ENCODE measurements around the gene LONP1. TPM values are rescaled to one million over a fixed set of nuclear protein-coding genes. Genes with fewer than 3 reads are reported as not detected.

Gene LONP1
- total RNA-seq, 1 donor from 2014 or later = 35.9 TPM

DNA sequence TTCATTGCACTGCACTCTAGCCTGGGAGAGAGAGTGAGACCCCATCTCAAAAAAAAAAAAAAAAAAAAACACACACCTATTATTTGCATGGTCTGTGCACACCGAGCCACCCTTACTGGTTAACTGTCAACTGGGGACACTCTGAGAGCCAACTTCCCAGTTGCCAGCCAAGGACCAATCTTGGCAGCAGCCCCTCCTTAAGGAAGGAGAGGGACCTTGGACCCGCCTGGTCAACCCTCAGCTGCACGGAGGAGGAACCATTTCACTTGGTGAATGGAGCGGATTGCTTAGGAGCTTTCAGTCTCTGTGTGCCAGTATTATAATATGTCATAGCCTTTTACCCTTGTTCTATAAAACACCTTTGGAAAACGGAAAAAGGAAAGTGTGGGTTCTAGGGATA, 64.5 kb downstream of the LONP1 start:
- Mint-ChIP-seq H3K36me3 (peaks cover 46% of the 10 kb centered on the region), H3K4me3 (no peak overlapping the region), H3K4me1 (no peaks in the 10 kb centered on the region), H3K27ac (no peak overlapping the region), H3K27me3 (ENCODE audit: insufficient read depth, low read depth) (peaks cover 2% of the 10 kb centered on the region), H3K9me3 (no peaks in the 10 kb centered on the region)
- Histone ChIP-seq H3K9ac (no peak overlapping the region), H2AFZ (replicated peaks) (no peak overlapping the region), H3F3A (ENCODE audit: low read depth) (peaks cover 3% of the 10 kb centered on the region), H3K4me2 (no peak overlapping the region), H3K4me3 (no peak overlapping the region), H3K36me3 (peaks cover 3% of the 10 kb centered on the region), H3K27ac (no peak overlapping the region), H3K79me2 (ENCODE audit: low read depth) (no peaks in the 10 kb centered on the region), H3K9me3 (ENCODE audit: low read depth) (no peaks in the 10 kb centered on the region), H4K20me1 (ENCODE audit: low read depth) (peaks cover 12% of the 10 kb centered on the region), H3K27me3 (no peaks in the 10 kb centered on the region), H3K4me1 (no peaks in the 10 kb centered on the region)
- TF ChIP-seq EZH2 (IDR thresholded peaks at IDR 0.05) (no peak), EZH2phosphoT487 (IDR thresholded peaks at IDR 0.05) (no peak), CTCF (IDR thresholded peaks at IDR 0.05) (no peak)
- no peak for DNase-seq (ENCODE audit: low spot score)

DNA sequence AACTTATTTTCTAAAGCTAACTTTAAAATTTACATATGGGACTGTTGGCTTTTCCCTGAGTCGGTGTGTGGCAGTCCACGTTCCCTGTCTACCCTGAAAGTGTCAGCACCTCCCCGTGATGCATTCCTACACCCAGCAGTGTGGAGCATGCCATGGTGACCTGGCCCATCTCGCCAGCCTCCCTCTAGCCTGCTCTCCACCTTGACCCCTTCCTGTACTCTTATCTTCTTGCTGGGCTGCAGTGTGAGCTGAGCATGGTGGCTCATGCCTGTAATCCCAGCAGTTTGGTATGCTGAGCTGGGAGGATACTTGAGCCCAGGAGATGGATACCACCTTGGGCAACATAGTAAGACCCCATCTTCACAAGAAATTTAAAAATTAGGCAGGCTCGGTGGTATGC, 65.0 kb downstream of the LONP1 start:
- H3K27ac Mint-ChIP-seq = no peak overlapping the region

GRCh38 chr19:5652261-5652660, 67.7 kb downstream of the LONP1 start:
- peaks cover 51% of the 10 kb centered on the region for H3K36me3 Mint-ChIP-seq
- no peak for TF ChIP-seq CTCF (IDR thresholded peaks at IDR 0.05)
- TF ChIP-seq EZH2 (IDR thresholded peaks at IDR 0.05) = no peak
- no peak for TF ChIP-seq EZH2phosphoT487 (IDR thresholded peaks at IDR 0.05)
- H3K27ac Mint-ChIP-seq = no peak overlapping the region

More for the DNA sequence above, 65.0 kb downstream of the LONP1 start:
- peaks cover 12% of the 10 kb centered on the region for H4K20me1 ChIP-seq (ENCODE audit: low read depth)
- no peaks in the 10 kb centered on the region for H3K4me1 ChIP-seq
- H3K36me3 Mint-ChIP-seq = peaks cover 48% of the 10 kb centered on the region
- H3K4me3 ChIP-seq = no peak overlapping the region
- TF ChIP-seq EZH2phosphoT487 (IDR thresholded peaks at IDR 0.05) (no peak), EZH2 (IDR thresholded peaks at IDR 0.05) (no peak), CTCF (IDR thresholded peaks at IDR 0.05) (no peak)
- peaks cover 3% of the 10 kb centered on the region for H3F3A ChIP-seq (ENCODE audit: low read depth)
- no peaks in the 10 kb centered on the region for H3K9me3 ChIP-seq (ENCODE audit: low read depth)
- no peaks in the 10 kb centered on the region for H3K27me3 ChIP-seq
- no peak overlapping the region for H3K27ac ChIP-seq
- H3K27me3 Mint-ChIP-seq (ENCODE audit: insufficient read depth, low read depth) = peaks cover 2% of the 10 kb centered on the region
- H3K79me2 ChIP-seq (ENCODE audit: low read depth) = no peaks in the 10 kb centered on the region
- H3K9me3 Mint-ChIP-seq = no peaks in the 10 kb centered on the region
- H3K4me2 ChIP-seq = no peak overlapping the region
- peaks cover 3% of the 10 kb centered on the region for H3K36me3 ChIP-seq
- no peaks in the 10 kb centered on the region for H3K4me1 Mint-ChIP-seq
- no peak overlapping the region for H3K4me3 Mint-ChIP-seq
- DNase-seq (ENCODE audit: low spot score) = no peak
- no peak overlapping the region for H2AFZ ChIP-seq (replicated peaks)
- no peak overlapping the region for H3K9ac ChIP-seq

More at GRCh38 chr19:5652261-5652660, 67.7 kb downstream of the LONP1 start:
- no peaks in the 10 kb centered on the region for H3K27me3 Mint-ChIP-seq (ENCODE audit: insufficient read depth, low read depth)
- no peaks in the 10 kb centered on the region for H3K4me1 Mint-ChIP-seq
- no peak for DNase-seq (ENCODE audit: low spot score)
- H3K9me3 Mint-ChIP-seq = no peaks in the 10 kb centered on the region
- Histone ChIP-seq H3K4me1 (no peaks in the 10 kb centered on the region), H3F3A (ENCODE audit: low read depth) (peaks cover 10% of the 10 kb centered on the region), H3K36me3 (peaks cover 12% of the 10 kb centered on the region), H3K4me2 (no peak overlapping the region), H3K9ac (no peak overlapping the region), H3K79me2 (ENCODE audit: low read depth) (peaks cover 7% of the 10 kb centered on the region), H4K20me1 (ENCODE audit: low read depth) (peaks cover 15% of the 10 kb centered on the region), H3K27me3 (no peaks in the 10 kb centered on the region), H3K27ac (no peak overlapping the region), H3K4me3 (no peak overlapping the region), H3K9me3 (ENCODE audit: low read depth) (no peaks in the 10 kb centered on the region), H2AFZ (replicated peaks) (no peak overlapping the region)
- H3K4me3 Mint-ChIP-seq = peak overlapping the region; percentile 46
